ENCODE measurements around the gene XBP1. TPM values are rescaled to one million over a fixed set of nuclear protein-coding genes. Genes with fewer than 3 reads are reported as not detected.
"Not testable (repeated sequence)": the region's sequence is repeated elsewhere in the genome, so short reads cannot be mapped to it uniquely, and the experiment has no call there.

The XBP1 gene
- total RNA-seq, 3 donors from 2014 or later: 156 to 1,772 (median 1,383) TPM

- H3K9me3 ChIP-seq: no peaks in the 10 kb centered on the region
- TF ChIP-seq POLR2AphosphoS5 (IDR thresholded peaks at IDR 0.05) (no peak), POLR2A (IDR thresholded peaks at IDR 0.05) (no peak), CTCF (IDR thresholded peaks at IDR 0.05) (no peak)
- intact Hi-C loops (cut with DNase I; ENCODE audit: low total_unique reads): loop anchor here (10.0 kb wide), 1 partner anchor 227 kb away; no protein-coding TSS in a partner anchor
- no peak for DNase-seq (ENCODE audit: low spot score in 2 of 2)
- H3K27me3 ChIP-seq: no peaks in the 10 kb centered on the region
- H3K36me3 ChIP-seq: no peaks in the 10 kb centered on the region
- H3K27ac ChIP-seq: no peak overlapping the region
- H3K4me1 ChIP-seq: no peaks in the 10 kb centered on the region
- no peak overlapping the region for H3K4me3 ChIP-seq
Measured at GRCh38 chr22:28831140-28832072, 31.0 kb upstream of the XBP1 start.

DNA sequence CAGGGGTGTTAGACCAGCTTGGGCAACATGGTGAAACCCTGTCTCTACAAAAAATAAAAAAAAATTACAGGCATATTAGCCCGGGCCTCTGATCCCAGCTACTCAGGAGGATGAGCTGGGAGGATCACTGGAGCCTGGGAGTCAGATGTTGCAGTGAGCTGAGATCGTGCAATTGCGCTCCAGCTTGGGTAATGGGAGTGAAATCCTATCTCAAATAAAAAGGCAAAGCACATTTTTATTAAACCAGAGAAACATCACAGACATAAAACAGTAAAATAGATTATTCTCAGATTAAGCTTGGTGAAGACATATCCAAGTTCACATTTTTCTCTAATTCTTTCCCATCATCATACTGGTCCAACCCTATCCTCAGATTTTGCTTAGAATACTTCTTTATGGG, 30.1 kb upstream of the XBP1 start:
- Histone ChIP-seq H3K27me3 (no peaks in the 10 kb centered on the region), H3K9me3 (no peaks in the 10 kb centered on the region), H3K4me1 (no peaks in the 10 kb centered on the region), H3K36me3 (no peaks in the 10 kb centered on the region), H3K4me3 (no peak overlapping the region), H3K27ac (no peak overlapping the region)
- DNase-seq (ENCODE audit: low spot score in 2 of 2): no peak
- intact Hi-C loops (cut with DNase I; ENCODE audit: low total_unique reads): loop anchor here (10.0 kb wide), 1 partner anchor 226 kb away; no protein-coding TSS in a partner anchor
- no peak for TF ChIP-seq CTCF (IDR thresholded peaks at IDR 0.05)
- no peak for TF ChIP-seq POLR2A (IDR thresholded peaks at IDR 0.05)
- no peak for TF ChIP-seq POLR2AphosphoS5 (IDR thresholded peaks at IDR 0.05)

GRCh38 chr22:28829358-28830181, 29.2 kb upstream of the XBP1 start:
- no peaks in the 10 kb centered on the region for H3K36me3 ChIP-seq
- H3K27me3 ChIP-seq: no peaks in the 10 kb centered on the region
- peak overlapping the region in 1 of 2 donors; percentile 20 for H3K27ac ChIP-seq
- no peak overlapping the region for H3K4me3 ChIP-seq
- intact Hi-C loops (cut with DNase I; ENCODE audit: low total_unique reads): loop anchor here (5.0 to 10.0 kb wide), 2 partner anchors 98 to 225 kb away; no protein-coding TSS in a partner anchor
- TF ChIP-seq POLR2A (IDR thresholded peaks at IDR 0.05) (no peak), POLR2AphosphoS5 (IDR thresholded peaks at IDR 0.05) (peak; percentile 69 to 85 (median 77)), CTCF (IDR thresholded peaks at IDR 0.05) (peak; percentile 96 to 99 (median 98))
- DNase-seq (ENCODE audit: low spot score in 2 of 2): peak; percentile 75 to 81
- H3K9me3 ChIP-seq: no peaks in the 10 kb centered on the region
- H3K4me1 ChIP-seq: no peaks in the 10 kb centered on the region

- no peak overlapping the region for H3K4me3 ChIP-seq
- no peaks in the 10 kb centered on the region for H3K27me3 ChIP-seq
- H3K27ac ChIP-seq: no peak overlapping the region
- no peaks in the 10 kb centered on the region for H3K4me1 ChIP-seq
- no peak for DNase-seq (ENCODE audit: low spot score in 2 of 2)
- TF ChIP-seq POLR2AphosphoS5 (IDR thresholded peaks at IDR 0.05) (no peak), CTCF (IDR thresholded peaks at IDR 0.05) (no peak), POLR2A (IDR thresholded peaks at IDR 0.05) (no peak)
- intact Hi-C loops (cut with DNase I; ENCODE audit: low total_unique reads): loop anchor here (5.0 kb wide), 1 partner anchor 100 kb away; no protein-coding TSS in a partner anchor
- H3K36me3 ChIP-seq: no peaks in the 10 kb centered on the region
- no peaks in the 10 kb centered on the region for H3K9me3 ChIP-seq
Measured at GRCh38 chr22:28826921-28827320, 26.6 kb upstream of the XBP1 start.

DNA sequence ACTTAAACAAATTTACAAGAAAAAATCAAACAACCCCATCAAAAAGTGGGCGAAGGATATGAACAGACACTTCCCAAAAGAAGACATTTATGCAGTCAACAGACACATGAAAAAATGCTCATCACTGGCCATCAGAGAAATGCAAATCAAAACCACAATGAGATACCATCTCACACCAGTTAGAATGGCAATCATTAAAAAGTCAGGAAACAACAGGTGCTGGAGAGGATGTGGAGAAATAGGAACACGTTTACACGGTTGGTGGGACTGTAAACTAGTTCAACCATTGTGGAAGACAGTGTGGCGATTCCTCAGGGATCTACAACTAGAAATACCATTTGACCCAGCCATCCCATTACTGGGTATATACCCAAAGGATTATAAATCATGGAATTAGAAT, 26.1 kb upstream of the XBP1 start:
- intact Hi-C loops (cut with DNase I; ENCODE audit: low total_unique reads): loop anchor here (5.0 kb wide), 1 partner anchor 101 kb away; no protein-coding TSS in a partner anchor
- not testable (repeated sequence) for DNase-seq (ENCODE audit: low spot score in 2 of 2); H3K27ac ChIP-seq; H3K36me3 ChIP-seq; H3K27me3 ChIP-seq; H3K4me3 ChIP-seq; H3K4me1 ChIP-seq; H3K9me3 ChIP-seq

GRCh38 chr22:28824455-28824854, 24.1 kb upstream of the XBP1 start:
- intact Hi-C loops (cut with DNase I; ENCODE audit: low total_unique reads); H3K4me1 ChIP-seq; H3K9me3 ChIP-seq; DNase-seq (ENCODE audit: low spot score in 2 of 2); H3K4me3 ChIP-seq; H3K36me3 ChIP-seq; H3K27me3 ChIP-seq: not testable (repeated sequence)
- H3K27ac ChIP-seq: peak overlapping the region; percentile 35 to 91
